HepG2 (cell line): ENCODE results near the gene CSNK1E. TPM values are rescaled to one million over a fixed set of nuclear protein-coding genes. Genes with fewer than 3 reads are reported as not detected.

Experiments used
- ATAC-seq: fragments of 200-7000 bp; cut with Tn5 transposase; 3 replicates; pipeline ENCODE4 v1.9.1; 2020; ENCODE audit warnings: mild to moderate bottlenecking, moderate library complexity
- BruUV-seq: library from RNA; stranded (reverse); fragments of 400-500 nt; replicated peaks from 2 replicates; lab custom pipeline; 2021; lab: Mats Ljungman, UMichigan
- CTCF ChIA-PET: fragments of 300-600 bp; formaldehyde crosslinking; extraction: SDS; loops from one replicate; lab custom pipeline; 2021; ENCODE audit warnings: low total read pairs, inconsistent platforms, low intra/inter-chr PET ratio; lab: Yijun Ruan, JAX
- POLR2A ChIA-PET: fragments of 350-600 bp; sonication (Branson Sonifier 250); formaldehyde crosslinking; loops from one replicate; lab custom pipeline; 2020; ENCODE audit warnings: antibody characterized with exemption, inconsistent platforms; lab: Yijun Ruan, JAX
- DNase-seq: peaks from one replicate; pipeline ENCODE4 v3.0.0-alpha.2; 2015; ENCODE audit warnings: low spot score
- FAIRE-seq: peaks from 3 replicates; lab custom pipeline; 2011; peaks lifted over from hg19 to GRCh38; lab: Jason Lieb, UNC
- H2AFZ ChIP-seq: one replicate; pipeline ENCODE4 v1.6.1; 2011; ENCODE audit warnings: low read length, inconsistent platforms
- H3K27ac ChIP-seq: fragments of 300-600 bp; 3 replicates; pipeline ENCODE4 v1.8.0; 2011; ENCODE audit warnings: mixed run types, mild to moderate bottlenecking, mixed read lengths, low read length, inconsistent platforms; ENCODE audit not compliant: insufficient read depth; ENCODE audit errors: extremely low read length
- H3K27me3 ChIP-seq, 2 experiments: fragments of 200-600 bp in 1 of 2; 2 replicates in 1 of 2; 3 replicates in 1 of 2; pipeline versions ENCODE4 v1.6.0 to v1.8.0; 2011; ENCODE audit warnings: low read length in 2 of 2, mild to moderate bottlenecking in 2 of 2, moderate library complexity in 2 of 2, inconsistent platforms in 1 of 2; ENCODE audit not compliant: insufficient read depth in 2 of 2, control insufficient read depth in 1 of 2
- H3K36me3 ChIP-seq, 2 experiments: fragments of 200-600 bp in 1 of 2; replicated peaks in 1 of 2; 2 replicates in 1 of 2; 3 replicates in 1 of 2; pipeline versions ENCODE4 v1.5.1 to v1.8.0; 2011; ENCODE audit warnings: low read length in 2 of 2, inconsistent platforms in 1 of 2; ENCODE audit not compliant: insufficient read depth in 2 of 2, control insufficient read depth in 1 of 2
- H3K4me1 ChIP-seq: 2 replicates; pipeline ENCODE4 v1.5.1; 2012; ENCODE audit warnings: low read length, inconsistent platforms; ENCODE audit not compliant: insufficient read depth
- H3K4me2 ChIP-seq: 2 replicates; pipeline ENCODE4 v1.6.0; 2011; ENCODE audit warnings: low read depth, low read length, inconsistent platforms
- H3K4me3 ChIP-seq, 3 experiments: fragments of 200-600 bp in 1 of 3; sonication (generic), shearing (Covaris generic) in 1 of 3; replicated peaks in 1 of 3; 2 replicates each; pipeline ENCODE4 v1.5.1; 2011 to 2016; ENCODE audit warnings: low read length in 3 of 3, inconsistent platforms in 2 of 3, low read depth in 2 of 3, mild to moderate bottlenecking in 2 of 3, control low read depth in 1 of 3, mixed read lengths in 1 of 3; ENCODE audit not compliant: insufficient read depth in 1 of 3
- H3K79me2 ChIP-seq: one replicate; pipeline ENCODE4 v1.6.1; 2011; ENCODE audit warnings: low read length, inconsistent platforms; ENCODE audit not compliant: insufficient read depth
- H3K9ac ChIP-seq: 2 replicates; pipeline ENCODE4 v1.6.0; 2011; ENCODE audit warnings: mild to moderate bottlenecking, low read depth, low read length, inconsistent platforms; ENCODE audit not compliant: insufficient read depth
- H3K9me3 ChIP-seq: 2 replicates; pipeline ENCODE4 v1.5.1; 2012; ENCODE audit warnings: mild to moderate bottlenecking, low read length
- H4K20me1 ChIP-seq: 2 replicates; pipeline ENCODE4 v1.6.0; 2011; ENCODE audit warnings: inconsistent platforms, mild to moderate bottlenecking, low read length, moderate library complexity; ENCODE audit not compliant: insufficient read depth
- CHD2 ChIP-seq: IDR thresholded peaks from 2 replicates; pipeline ENCODE4 v1.6.1; 2011; ENCODE audit warnings: low read depth, low read length, improper control_type of control experiment
- HDAC1 ChIP-seq: sonication (generic); formaldehyde crosslinking; IDR thresholded peaks from 2 replicates; pipeline ENCODE4 v1.5.1; 2020; ENCODE audit warnings: mild to moderate bottlenecking, missing genetic modification reagents
- HOXD1 ChIP-seq: sonication (generic); formaldehyde crosslinking; IDR thresholded peaks from 2 replicates; pipeline ENCODE4 v1.5.0; 2020; ENCODE audit warnings: missing genetic modification reagents
- MIER3 ChIP-seq: IDR thresholded peaks from 2 replicates; pipeline ENCODE4 v1.6.1; 2016; ENCODE audit warnings: missing compliant biosample characterization, borderline replicate concordance
- THYN1 ChIP-seq: sonication (generic); formaldehyde crosslinking; IDR thresholded peaks from 2 replicates; pipeline ENCODE4 v1.8.1; 2023; ENCODE audit warnings: low read depth, mild to moderate bottlenecking, moderate library complexity, missing genetic modification reagents, borderline replicate concordance
- ZNF138 ChIP-seq: sonication (generic); formaldehyde crosslinking; IDR thresholded peaks from 2 replicates; pipeline ENCODE4 v1.5.0; 2020; ENCODE audit warnings: mild to moderate bottlenecking, low read depth, missing genetic modification reagents
- ZNF264 ChIP-seq: sonication (generic); formaldehyde crosslinking; IDR thresholded peaks from 2 replicates; pipeline ENCODE4 v1.4.0; 2020; ENCODE audit warnings: missing genetic modification reagents
- ZNF354B ChIP-seq: sonication (generic); formaldehyde crosslinking; IDR thresholded peaks from 2 replicates; pipeline ENCODE4 v1.8.0; 2022; ENCODE audit warnings: mild to moderate bottlenecking, missing genetic modification reagents
- ZNF780A ChIP-seq: sonication (generic); formaldehyde crosslinking; IDR thresholded peaks from 2 replicates; pipeline ENCODE4 v1.8.0; 2022; ENCODE audit warnings: mild to moderate bottlenecking, missing genetic modification reagents, moderate library complexity
- WGBS: methylation state at CpG from one replicate; pipeline ENCODE4 v1.1.6; 2017; ENCODE audit warnings: low lambda C conversion rate; 5-methylcytosine and 5-hydroxymethylcytosine counted together
- in situ Hi-C: cut with HindIII; loops from 2 replicates; pipeline ENCODE4 v1.10.0; 2017; ENCODE audit warnings: low pct_unique_long_range_greater_than_20kb; ENCODE audit not compliant: extremely low pct_ligation_motif_present
- intact Hi-C: fragments of 100-400 bp; cut with micrococcal nuclease; formaldehyde crosslinking; loops from one replicate; pipeline ENCODE4 v1.10.0; 2022; ENCODE audit not compliant: unreplicated experiment
- polyA plus RNA-seq, 8 experiments: library from polyadenylated mRNA; depleted of rRNA in 3 of 8; stranded (reverse) in 7 of 8; unstranded in 1 of 8; fragments of >200 nt; fragmentation: Illumina TruSeq in 4 of 8; extraction: Trizol in 4 of 8; gene quantifications; 2 replicates each; pipeline versions ENCODE4 v1.2.1 to v1.2.3, GENCODE V29; 2011 to 2016; ENCODE audit warnings: low read depth in 4 of 8, missing spikeins in 1 of 8, mixed read lengths in 1 of 8; ENCODE audit not compliant: insufficient read depth in 1 of 8
- total RNA-seq, 5 experiments: library from RNA; depleted of rRNA; stranded (reverse); fragments of >200 nt; fragmentation: Illumina TruSeq; extraction: Trizol; gene quantifications; 2 replicates each; pipeline ENCODE4 v1.2.3, GENCODE V29; 2016; ENCODE audit warnings: low read depth in 1 of 5

Gene CSNK1E
- total and polyA plus RNA-seq, 2 of the 13 experiments (the other 11 are each of a cell fraction or from before 2014, with no cell fraction given), result 34.7 to 129 TPM

- H3K4me2 ChIP-seq, result peak overlapping the region; percentile 77
- peaks cover 57% of the 10 kb centered on the region for H4K20me1 ChIP-seq
- TF ChIP-seq MIER3 (CRISPR knock-in tag), result no peak
- TF ChIP-seq HDAC1 (CRISPR knock-in tag), result 0 out of 2 replicates have a peak, but pooled peaks have one; percentile 19
- H3K9ac ChIP-seq, result no peak overlapping the region
- no peak for ATAC-seq
- POLR2A ChIA-PET, result no interaction called here
- peak overlapping the region; percentile 89 for H3K27ac ChIP-seq
- peak overlapping the region; percentile 64 to 86 (median 76); a peak in 4 of 6 replicates for H3K4me3 ChIP-seq
- no peak for FAIRE-seq
- H3K4me1 ChIP-seq, result peaks cover 78% of the 10 kb centered on the region
- H3K27me3 ChIP-seq, result no peaks in the 10 kb centered on the region; a peak in 1 of 5 replicates
- H3K36me3 ChIP-seq, result peaks cover 9 to 24% of the 10 kb centered on the region in 2 experiments; a peak in 4 of 5 replicates
- no peak for DNase-seq
- intact Hi-C loops, result no loop called here
- H2AFZ ChIP-seq, result no peak overlapping the region
- WGBS, result 87% methylated on average over 23 of the region's 23 CpGs
- CTCF ChIA-PET, result no interaction called here
- in situ Hi-C loops, result no loop called here
- H3K79me2 ChIP-seq, result peaks cover 68% of the 10 kb centered on the region
- no peaks in the 10 kb centered on the region for H3K9me3 ChIP-seq
- BruUV-seq, result no TSS peak
Observed at GRCh38 chr22:38314051-38314932, 2.9 kb downstream of the CSNK1E start.

DNA sequence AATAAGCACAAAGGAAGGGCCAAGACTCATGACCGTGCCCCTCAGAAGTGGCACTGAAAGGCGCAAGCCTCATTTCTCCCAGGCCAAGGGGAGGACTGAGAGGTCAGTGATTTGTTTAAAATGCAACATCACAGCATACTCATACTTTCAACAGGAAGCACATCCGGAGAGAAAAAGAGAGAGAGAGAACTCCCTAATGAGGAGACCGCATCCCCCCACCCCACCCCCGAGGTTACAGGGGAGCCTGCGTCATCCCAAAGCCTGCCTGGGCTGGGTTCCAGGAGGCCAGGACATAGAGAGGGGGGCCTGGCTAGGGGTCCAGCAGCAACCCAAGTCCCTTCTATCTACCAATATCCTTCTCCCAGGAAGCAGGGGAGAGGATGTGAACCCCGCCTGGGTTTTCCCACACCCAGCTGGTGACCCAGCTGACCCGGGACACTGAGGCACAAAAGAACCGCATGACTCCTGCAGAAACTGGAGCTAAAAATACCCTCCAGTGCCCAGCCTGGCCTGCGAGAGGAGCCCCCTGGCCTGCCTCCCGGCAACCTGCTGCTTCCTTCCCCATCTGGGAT is 3.8 kb downstream of the CSNK1E start:
- intact Hi-C loops, result no loop called here
- POLR2A ChIA-PET, result no interaction called here
- ATAC-seq (no peak), FAIRE-seq (no peak)
- Histone ChIP-seq H2AFZ (no peak overlapping the region), H3K36me3 (peaks cover 9 to 31% of the 10 kb centered on the region in 2 experiments)
- no TSS peak for BruUV-seq
- no peak for TF ChIP-seq ZNF264 (CRISPR knock-in tag)
- TF ChIP-seq ZNF354B, result no peak
- no peak for TF ChIP-seq HOXD1 (CRISPR knock-in tag)
- TF ChIP-seq ZNF138 (CRISPR knock-in tag), result no peak
- TF ChIP-seq CHD2, result no peak
- TF ChIP-seq THYN1, result no peak
- TF ChIP-seq ZNF780A, result no peak
- TF ChIP-seq, all 625 proteins: peak for 0
- peaks cover 65% of the 10 kb centered on the region for H4K20me1 ChIP-seq
- H3K27me3 ChIP-seq, result no peaks in the 10 kb centered on the region; a peak in 1 of 5 replicates
- no peak for DNase-seq
- no peaks in the 10 kb centered on the region for H3K9me3 ChIP-seq
- H3K27ac ChIP-seq, result no peak overlapping the region
- H3K9ac ChIP-seq, result 0 out of 2 replicates have a peak overlapping the region, but pooled peaks have one; percentile 3
- peaks cover 77% of the 10 kb centered on the region for H3K79me2 ChIP-seq
- no peak overlapping the region for H3K4me3 ChIP-seq
- CTCF ChIA-PET, result no interaction called here
- H3K4me1 ChIP-seq, result peaks cover 78% of the 10 kb centered on the region
- in situ Hi-C loops, result no loop called here
- 92% methylated on average over 10 of the region's 11 CpGs for WGBS
- no peak overlapping the region for H3K4me2 ChIP-seq
